HG03025 (cell line): ENCODE measurements around the gene RBM26.
"Not testable (repeated sequence)": the region's sequence is repeated elsewhere in the genome, so short reads cannot be mapped to it uniquely, and the experiment has no call there.

Experiments
- ATAC-seq: cut with Tn5 transposase; IDR thresholded peaks from one replicate; pipeline ENCODE4 v1.9.1; 2021; ENCODE audit warnings: mild to moderate bottlenecking, moderate library complexity; ENCODE audit not compliant: unreplicated experiment, low FRiP score

RBM26 gene

DNA sequence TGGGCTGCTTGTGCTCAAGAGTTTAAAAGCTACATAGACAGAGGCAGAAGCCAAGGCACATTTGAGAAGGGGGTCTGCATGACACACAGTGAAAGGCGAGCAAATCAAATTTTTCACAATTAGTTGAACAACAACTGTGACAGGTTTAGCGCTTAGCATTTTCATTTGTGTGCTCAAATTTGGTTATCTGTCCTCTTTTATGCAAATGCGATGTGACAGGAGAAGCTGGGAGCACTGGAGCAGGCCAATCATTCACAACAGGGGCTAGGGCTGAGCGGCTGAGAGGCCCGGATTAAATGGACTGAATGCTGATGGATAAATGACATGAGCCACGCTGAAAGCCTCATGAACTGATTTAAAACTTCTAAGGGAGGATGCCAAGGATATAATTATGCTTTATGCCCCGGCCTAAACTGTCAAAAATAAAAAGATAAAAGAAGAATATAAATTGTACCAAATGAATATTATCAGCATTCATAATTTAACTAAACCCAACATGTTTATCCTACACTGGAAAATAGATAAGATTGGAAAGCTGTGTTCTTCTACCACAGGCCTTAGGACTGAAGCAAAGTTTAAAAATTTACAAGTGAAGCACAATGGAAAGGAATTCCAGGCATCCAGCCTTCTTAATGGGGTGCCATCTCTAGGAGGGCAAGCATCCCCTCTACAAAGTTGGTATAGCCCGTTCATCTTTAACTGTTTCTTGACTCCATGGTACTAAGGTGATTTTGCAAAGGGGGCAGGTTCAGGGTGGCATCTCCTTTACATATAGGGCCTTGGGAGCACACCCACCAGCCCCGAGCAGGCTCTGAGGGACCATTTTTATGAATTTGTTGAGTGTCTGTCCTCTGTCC is 117.9 kb downstream of the RBM26 start:
- no peak for ATAC-seq

DNA sequence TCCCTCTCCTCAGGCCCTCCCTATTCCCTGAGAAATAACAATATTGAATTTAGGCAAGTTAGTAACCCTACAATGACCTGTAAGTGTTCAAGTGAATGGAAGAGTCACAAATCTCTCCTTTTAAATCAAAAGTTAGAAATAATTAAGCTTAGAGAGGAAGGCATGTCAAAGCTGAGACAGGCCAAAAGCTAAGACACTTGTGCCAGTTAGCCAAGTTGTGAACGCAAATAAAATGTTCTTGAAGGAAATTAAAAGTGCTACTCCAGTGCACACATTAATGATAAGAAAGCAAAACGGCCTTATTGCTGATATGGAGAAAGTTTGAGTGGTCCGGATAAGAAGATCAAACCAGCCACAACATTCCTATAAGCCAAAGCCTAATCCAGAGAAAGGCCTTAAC is 120.9 kb downstream of the RBM26 start:
- ATAC-seq = no peak

DNA sequence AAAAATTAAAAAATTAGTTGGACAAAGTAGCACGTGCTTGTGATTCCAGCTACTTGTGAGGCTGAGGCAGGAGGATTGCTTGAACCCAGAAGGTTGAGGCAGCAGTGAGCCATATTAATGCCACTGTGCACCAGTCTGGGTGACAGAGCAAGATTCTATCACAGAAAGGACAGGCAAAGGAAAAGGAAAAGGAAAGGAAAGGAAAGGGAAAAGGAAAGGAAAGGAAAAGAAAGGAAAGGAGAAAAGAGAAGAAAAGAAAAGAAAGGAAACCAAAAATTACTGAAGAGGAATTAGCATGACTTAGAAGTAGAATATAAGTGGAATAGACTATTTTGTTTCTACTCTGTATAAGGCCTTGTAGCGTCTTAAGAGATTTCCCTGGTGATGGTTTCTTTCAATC is 122.3 kb downstream of the RBM26 start:
- ATAC-seq = no peak

DNA sequence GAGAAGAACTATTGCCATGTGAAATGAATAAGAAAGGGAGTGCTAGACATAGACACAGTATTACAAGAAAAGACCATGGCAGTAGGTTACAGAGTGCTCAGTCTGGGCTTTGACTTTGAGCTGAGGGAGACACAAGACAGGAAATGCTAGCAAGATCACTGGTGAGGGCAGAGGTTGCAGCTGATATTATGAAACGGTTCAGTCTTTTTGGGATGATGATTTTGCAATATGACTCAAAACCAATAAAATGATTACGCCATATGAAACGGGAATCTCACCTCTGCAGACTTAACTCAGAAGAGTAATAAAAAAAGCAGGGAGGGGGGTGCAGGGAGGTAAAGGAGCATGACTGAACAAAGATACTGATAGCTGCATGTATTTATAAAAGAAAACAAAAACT is 123.1 kb downstream of the RBM26 start:
- no peak for ATAC-seq

DNA sequence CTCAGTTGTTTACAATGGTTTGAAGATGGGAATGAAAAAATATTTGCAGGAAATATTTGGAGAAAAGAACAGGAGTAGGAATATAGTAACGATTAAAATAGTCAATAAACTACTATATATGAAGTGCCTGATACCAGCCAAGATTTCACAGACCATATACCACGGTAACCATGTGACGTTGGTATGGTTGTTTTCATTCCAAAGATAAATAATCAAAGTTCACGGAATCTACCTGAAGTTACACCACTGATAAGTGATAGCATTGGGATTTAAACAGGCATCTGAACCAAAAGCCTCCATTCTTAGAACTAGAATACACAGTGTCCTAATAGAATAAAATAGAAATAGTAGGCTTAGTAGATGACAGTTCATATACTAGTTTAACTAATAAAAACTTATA is 123.5 kb downstream of the RBM26 start:
- ATAC-seq = no peak

DNA sequence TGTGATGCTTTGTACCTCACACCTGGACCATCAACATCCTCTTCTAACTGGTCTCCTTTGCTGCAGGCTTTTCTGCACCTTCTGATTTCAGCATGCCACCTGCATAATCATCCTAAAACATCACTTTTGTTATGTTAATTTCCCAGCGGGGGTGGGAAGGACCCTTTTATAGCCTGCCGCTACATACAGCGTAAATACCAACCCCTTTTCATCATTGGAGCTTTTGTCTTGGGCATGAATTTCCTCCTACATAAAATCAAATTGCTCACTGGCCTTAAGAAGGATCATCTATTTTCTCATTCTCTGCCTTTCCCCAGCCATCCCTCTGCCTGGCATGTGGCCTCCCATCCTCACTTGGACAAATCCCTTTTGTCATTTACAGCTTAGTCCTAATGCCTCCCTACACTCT is 124.7 kb downstream of the RBM26 start:
- ATAC-seq = no peak

DNA sequence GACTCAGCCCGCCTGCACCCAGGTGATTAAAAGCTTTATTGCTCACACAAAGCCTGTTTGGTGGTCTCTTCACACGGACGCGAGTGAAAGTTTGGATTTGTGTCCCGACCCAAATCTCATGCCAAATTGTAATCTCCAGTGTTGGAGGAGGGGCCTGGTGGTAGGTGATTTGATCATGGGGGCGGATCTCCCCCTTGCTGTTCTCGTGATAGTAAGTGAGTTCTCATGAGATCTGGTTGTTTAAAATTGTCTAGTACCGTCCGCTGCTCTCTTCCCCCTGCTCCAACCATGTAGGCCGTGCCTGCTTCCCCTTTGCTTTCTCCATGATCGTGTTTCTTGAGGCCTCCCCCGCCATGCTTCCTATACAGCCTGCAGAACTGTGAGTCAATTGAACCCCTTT is 126.3 kb downstream of the RBM26 start:
- not testable (repeated sequence) for ATAC-seq

DNA sequence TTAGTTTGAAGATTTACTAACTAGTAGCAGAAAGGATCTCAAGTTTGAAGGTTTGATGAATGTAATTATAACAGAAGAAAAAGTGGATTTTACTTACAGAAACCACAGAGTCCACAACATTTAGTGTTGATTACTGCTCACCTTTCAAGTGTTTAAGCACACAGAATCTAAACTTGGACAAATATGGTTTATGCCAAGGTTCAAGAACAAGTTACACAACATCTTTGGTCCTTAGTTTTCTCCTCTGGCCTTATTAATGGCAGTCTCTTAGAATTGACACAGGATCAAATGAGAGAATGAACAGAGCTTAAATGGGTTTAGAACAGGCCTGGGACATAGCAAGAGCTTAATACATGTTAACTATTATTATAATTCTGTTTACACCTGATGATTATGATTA is 133.0 kb downstream of the RBM26 start:
- ATAC-seq = no peak

DNA sequence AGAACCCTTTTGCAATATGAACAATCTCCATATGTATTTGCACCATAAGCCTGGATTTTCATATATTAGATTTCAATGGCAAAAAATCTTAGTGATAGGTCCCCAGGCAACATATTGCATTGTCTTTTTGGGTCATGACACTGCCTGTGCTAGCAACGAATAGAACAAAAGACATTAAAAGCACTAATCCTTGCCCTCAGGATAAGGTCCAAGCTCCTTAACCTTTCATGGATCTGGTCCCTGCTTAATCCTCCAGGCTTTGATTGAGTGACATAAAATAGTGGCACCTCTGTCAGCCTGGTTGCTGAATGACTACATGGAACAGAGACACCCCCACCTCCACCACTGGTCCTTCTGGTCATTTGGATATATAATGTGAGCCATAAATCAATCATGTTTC is 134.4 kb downstream of the RBM26 start:
- no peak for ATAC-seq

DNA sequence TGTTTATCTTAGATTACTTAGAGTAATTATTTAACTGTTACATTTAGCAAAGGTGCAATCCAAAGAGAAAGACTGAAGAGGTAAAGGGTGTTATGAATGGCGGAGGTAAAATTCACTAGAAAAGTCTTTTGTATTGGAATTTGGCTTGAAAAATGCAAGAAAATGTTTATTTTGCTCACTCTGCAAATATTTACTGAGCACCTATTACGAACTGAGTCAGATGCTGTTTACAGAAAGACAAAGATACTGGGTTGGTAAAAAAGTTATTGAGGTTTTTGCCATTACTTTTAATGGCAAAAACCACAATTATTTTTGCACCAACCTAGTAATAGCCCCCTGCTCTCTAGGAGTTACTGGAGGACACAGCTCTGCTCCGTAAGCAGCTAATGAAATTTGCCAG is 135.2 kb downstream of the RBM26 start:
- no peak for ATAC-seq
